DMS 273 (cell line): ENCODE results near the gene JUND.

ENCODE experiments used
- DNase-seq: peaks from one replicate; lab custom pipeline; 2025; ENCODE audit not compliant: unreplicated experiment; lab: John Stamatoyannopoulos, UW

The JUND gene

GRCh38 chr19:18291019-18291524 is 9.7 kb upstream of the JUND start:
- no peak for DNase-seq

GRCh38 chr19:18290302-18291018 is 9.0 kb upstream of the JUND start:
- DNase-seq, result no peak

GRCh38 chr19:18289471-18290301 is 8.3 kb upstream of the JUND start:
- no peak for DNase-seq

GRCh38 chr19:18287836-18288772 is 6.7 kb upstream of the JUND start:
- no peak for DNase-seq

DNA sequence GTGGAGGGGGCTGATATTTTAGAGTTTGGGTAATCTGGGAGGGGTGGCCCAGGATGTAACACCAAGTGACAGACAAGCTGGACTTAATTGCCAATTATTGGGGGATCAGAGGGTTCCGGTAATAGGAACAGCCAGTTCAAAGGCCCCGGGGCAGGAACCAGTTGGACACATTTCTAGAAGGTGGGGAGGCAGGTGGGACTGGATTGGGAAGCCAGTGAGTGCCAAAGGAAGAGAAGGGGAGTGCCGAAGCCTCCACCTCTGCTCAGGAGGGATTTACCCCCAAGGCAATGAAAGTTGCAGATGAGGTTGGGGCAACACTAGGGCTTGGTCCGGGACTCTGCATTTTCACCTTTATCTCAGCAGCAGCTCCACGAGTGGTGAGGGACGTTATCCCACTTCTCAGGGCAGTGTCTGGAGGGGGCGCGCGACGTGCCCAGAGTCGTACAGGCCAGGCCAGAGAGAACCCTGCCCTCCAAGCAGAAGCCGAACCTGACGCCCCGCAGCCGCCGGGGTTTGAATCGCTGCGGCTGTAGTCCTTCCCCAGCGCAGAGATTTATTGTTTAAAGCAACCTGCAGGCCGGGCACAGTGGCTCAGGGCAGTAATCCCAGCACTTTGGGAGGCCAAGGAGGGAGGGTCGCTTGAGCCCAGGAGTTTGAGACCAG is 5.7 kb upstream of the JUND start:
- DNase-seq, result no peak

DNA sequence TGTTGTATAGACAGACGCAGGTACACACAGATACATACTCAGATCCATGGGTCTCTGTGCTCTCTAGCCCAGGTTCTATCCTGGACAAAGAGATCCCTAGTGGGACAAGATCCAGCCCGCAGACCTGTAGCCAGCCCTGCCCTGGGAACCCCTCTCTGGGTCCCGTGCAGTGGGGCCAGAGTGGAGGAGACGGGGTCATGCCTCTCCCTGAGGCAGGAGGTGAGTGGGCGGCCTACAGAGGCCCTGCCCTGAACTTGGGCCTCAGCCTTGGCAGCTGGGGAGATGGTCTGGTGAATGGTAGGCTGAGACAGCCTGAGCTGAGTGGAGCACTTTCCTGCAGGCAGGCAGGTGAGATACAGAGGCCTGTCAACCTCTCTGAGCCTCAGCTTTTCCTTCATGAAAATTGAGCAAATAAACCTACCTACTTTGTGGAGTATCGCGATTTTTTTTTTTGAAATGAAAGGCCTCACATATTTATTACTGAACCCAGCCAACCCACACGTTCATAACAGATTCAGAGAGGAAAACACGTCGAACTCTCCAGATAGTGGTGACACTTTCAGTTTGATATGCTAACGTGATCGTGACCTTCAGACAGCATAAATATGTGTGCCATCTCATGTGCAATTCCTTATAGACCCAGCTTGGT is 3.4 kb upstream of the JUND start:
- DNase-seq, result no peak

DNA sequence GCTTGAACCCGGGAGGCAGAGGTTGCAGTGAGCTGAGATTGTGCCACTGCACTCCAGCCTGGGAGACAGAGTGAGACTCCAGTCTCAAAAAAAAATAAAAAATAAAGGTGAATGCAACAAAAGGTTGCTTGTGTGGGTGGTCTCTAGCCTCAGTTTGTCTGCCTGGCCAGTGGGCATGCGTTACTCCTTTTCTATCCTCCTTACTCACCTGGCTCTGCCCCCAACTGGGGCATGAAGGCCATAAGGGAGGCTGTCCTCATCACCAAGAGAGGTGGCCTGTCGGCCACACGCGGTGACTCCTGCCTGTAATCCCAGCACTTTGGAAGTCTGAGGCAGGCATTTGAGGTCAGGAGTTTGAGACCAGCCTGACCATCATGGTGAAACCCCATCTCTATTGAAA is 1.9 kb upstream of the JUND start:
- no peak for DNase-seq

GRCh38 chr19:18282788-18283141 is 1.3 kb upstream of the JUND start:
- DNase-seq, result no peak

- no peak for DNase-seq
Observed at GRCh38 chr19:18282021-18282787, 782 bp upstream of the JUND start.

DNA sequence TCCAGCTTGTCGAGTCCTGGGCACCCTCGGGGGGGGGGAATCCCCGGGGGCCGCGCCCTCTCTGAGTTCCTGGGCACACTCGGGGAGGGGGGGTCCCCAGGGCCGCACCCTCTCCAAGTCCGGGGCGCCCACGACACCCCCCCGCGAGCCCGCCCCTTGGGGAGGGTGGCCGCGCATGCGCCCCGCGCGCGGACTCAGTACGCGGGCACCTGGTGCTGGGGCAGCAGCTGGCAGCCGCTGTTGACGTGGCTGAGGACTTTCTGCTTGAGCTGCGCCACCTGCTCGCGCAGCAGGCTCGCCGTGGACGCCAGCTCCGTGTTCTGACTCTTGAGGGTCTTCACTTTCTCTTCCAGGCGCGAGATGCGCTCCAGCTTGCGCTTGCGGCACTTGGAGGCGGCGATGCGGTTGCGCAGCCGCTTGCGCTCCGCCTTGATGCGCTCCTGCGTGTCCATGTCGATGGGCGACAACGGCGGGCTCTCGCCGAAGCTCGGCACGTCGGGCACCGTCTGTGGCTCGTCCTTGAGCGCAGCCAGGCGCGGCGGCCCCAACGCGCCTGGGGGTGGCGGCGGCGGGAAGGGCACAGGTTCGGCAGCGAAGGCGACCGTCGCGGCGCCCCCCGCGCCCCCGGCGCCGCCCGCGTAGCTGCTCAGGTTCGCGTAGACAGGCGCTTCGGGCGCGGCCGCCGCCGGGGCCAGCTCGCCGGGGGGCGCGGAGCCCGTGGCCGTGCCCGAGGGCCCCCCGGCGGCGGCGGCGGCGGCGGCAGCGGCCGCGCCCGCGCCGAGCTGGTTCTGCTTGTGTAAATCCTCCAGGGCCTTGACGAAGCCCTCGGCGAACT is 958 bp downstream of the JUND start:
- peak; percentile 97 for DNase-seq

DNA sequence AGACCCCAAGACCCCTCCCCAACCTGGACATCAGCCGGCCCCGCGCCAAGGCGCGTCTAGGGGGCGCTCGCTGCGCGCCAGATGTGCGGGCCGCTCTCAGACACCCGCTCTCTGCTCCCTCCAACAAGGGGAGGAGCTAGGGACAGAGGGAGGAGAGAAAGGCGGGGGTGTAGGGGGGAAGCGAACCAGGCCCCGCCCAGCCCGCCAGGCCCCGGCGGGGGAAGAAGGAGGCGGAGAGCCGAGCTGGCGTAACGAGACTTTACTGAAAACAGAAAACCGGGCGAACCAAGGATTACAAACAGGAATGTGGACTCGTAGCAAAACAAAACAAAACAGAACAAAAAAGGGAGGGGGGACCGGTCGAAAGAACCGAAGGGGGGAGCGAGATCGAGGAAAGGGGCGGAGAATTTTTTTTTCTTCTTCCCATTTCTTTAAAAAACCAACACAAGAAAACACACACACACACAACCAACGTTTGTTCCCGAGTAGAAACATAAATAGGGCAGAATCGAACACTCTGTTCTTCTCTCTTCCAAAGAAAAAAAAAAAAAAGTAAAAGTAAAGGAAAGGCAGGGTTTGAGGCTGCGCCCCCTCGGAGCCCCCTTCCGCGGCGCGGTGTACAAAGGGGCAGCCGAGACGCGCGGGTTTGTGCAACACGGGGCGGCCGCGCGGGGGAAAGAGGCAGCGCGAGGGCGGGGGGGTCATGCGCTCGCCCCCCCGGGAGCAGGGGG is 1.7 kb downstream of the JUND start:
- peak; percentile 98 for DNase-seq

- DNase-seq, result no peak
Observed at GRCh38 chr19:18279266-18279515, 2.2 kb downstream of the JUND start.

DNA sequence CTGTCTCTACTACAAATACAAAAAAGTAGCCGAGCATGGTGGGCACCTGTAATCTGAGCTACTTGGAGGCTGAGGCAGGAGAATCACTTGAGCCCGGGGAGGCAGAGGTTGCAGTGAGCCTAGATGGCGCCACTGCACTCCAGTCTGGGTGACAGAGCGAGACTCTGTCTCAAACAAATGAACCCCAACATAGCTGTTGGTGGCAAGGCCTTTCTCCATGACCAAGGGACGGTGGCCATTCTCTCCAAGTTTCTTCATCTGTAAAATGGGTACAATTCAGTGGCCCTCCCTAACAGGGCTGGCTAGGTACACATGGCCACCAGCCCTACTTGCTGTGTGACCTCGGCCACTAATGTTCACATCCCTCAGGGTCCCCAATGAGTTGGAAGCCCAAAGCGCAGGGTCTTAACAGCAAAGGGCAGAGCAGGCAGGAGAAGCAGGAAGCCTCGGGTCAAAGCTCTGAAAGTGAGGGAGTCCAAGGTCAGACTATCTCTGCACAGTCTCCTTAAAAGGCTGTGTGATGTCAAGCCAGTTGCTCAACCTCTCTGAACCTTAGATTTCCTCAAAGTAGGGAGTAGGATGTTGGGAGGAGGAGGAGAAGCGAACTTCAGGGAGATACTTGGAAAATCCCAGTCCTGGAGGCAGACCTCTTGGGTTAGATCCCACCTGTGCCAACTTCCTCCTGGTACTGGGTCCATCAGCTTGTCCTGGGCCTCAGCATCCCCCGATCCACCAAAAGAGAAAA is 2.7 kb downstream of the JUND start:
- DNase-seq, result peak; percentile 47

DNA sequence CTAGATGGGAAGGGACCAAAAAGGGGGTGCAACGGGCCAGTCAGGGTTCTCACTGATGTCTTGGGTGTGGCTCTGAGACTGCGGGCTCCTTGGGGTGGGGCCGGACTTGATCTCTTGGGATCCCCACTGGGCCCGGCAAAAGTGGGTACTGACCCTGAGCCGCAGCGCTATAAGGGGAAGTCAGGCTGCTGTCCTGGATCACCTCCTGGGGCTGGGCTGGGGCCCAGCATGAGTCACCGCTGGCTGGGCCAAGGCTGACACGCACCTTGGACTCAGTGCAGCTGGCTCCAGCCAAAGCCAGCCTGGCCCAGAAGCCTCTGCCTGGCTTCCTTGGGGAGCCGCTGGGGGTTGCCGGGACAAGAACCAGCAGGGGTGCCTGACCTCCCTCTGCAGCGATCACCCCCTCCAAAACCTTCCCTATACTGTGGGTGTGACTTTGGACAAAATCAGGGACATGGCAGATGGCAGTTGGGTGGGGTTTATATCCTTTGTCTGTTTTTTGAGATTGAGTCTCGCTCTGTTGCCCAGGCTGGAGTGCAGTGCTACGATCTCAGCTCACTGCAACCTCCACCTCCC is 6.6 kb downstream of the JUND start:
- peak; percentile 82 for DNase-seq

DNA sequence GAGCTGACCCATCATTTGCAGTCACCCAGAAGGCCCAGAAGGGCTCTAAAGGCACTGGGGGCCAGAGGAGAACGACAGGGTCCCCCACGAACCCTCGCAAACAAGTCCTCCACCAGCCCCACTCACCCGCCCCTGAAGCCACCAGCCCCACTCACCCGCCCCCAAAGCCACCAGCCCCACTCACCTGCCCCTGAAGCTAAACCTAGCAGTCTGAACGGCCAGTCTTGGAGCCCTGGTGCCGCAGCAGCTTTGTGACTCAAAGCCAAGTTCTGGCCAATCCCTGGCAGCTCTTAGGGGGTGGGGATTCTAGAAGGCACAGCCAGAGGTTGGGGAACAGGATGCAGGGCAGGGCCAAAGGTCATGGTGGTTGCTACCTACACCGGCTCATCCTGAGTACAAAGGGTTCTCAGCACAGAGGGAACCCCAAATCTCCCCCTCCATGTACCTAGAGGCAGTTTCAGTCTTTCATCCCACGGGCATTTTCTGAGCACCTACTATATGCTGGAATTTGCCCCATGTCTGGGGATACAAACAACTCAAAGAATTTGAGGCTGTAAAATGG is 7.1 kb downstream of the JUND start, which contains the start of gene IQCN:
Gene IQCN, minus strand, starts transcription at position 234 of the 562 bp plus-strand sequence. CDS start 4,974 bp downstream, outside the sequence.
- DNase-seq, result peak; percentile 50

GRCh38 chr19:18273561-18274218 is 7.7 kb downstream of the JUND start:
- no peak for DNase-seq
